HFFc6 (cell line): ENCODE measurements around the gene LTBP2. TPM values are rescaled to one million over a fixed set of nuclear protein-coding genes. Genes with fewer than 3 reads are reported as not detected.

ENCODE experiments used
- DNase-seq: peaks from one replicate; pipeline ENCODE4 v3.0.0-alpha.2; 2018
- H3K27ac Mint-ChIP-seq: 2 replicates; pipeline ENCODE4 v1.8.0; 2020; ENCODE audit warnings: mild to moderate bottlenecking, mixed read lengths
- H3K27me3 Mint-ChIP-seq: 2 replicates; pipeline ENCODE4 v1.8.0; 2021; ENCODE audit warnings: mild to moderate bottlenecking, moderate library complexity, mixed read lengths; ENCODE audit not compliant: insufficient read depth
- H3K36me3 Mint-ChIP-seq: 2 replicates; pipeline ENCODE4 v1.8.0; 2021; ENCODE audit warnings: low read depth, mixed read lengths
- H3K4me1 Mint-ChIP-seq: 2 replicates; pipeline ENCODE4 v1.8.0; 2020; ENCODE audit warnings: low read depth, mixed read lengths
- H3K4me3 Mint-ChIP-seq: 2 replicates; pipeline ENCODE4 v1.8.0; 2020; ENCODE audit warnings: mild to moderate bottlenecking, moderate library complexity, mixed read lengths
- H3K9me3 Mint-ChIP-seq: 2 replicates; pipeline ENCODE4 v1.8.0; 2020; ENCODE audit warnings: mild to moderate bottlenecking, mixed read lengths
- total RNA-seq, 6 experiments: library from RNA; stranded (reverse); fragmentation: NEBNext Ultra II Directional; extraction: Animal tissue kit (Norgen Biotek cat#: 25700); gene quantifications; 2 replicates in 1 of 6; 3 replicates in 5 of 6; pipeline ENCODE4 v1.2.3, GENCODE V29; 2021
- TF ChIP-seq, protein P1 (sequence below): fragments of 200-600 bp; sonication (generic); IDR thresholded peaks from 2 replicates; pipeline ENCODE4 v1.5.0; 2021; ENCODE audit warnings: antibody characterized with exemption, mild to moderate bottlenecking

LTBP2 gene
- total RNA-seq, 6 experiments from 2014 or later: 109 to 165 (median 120) TPM

DNA sequence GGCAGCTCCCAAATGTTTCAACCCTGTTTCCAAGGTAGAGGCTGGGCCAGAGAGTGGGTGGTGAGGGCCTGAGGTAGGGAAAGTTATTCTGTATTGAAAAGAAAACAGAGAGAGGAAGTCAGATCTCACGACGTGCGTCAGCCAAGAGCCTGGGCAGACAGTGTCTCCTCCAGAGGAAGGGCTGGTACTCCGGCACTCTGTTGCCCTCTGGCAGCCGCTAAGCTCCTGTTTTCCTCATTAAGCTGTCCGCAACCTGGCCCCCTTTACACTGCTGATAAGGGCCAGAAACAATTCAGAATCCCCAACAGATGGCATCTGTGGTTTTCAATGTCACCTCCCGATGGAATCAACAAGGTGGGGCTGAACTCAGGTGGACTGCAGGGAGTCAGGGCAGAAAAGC, 26.0 kb upstream of the LTBP2 start:
- H3K27me3 Mint-ChIP-seq: peaks cover 6% of the 10 kb centered on the region; the same call in 1 of the 2 replicates
- H3K36me3 Mint-ChIP-seq: no peaks in the 10 kb centered on the region
- no peak for DNase-seq
- no peak overlapping the region for H3K4me3 Mint-ChIP-seq
- H3K9me3 Mint-ChIP-seq: no peaks in the 10 kb centered on the region
- no peak overlapping the region for H3K27ac Mint-ChIP-seq
- H3K4me1 Mint-ChIP-seq: peaks cover 26% of the 10 kb centered on the region
- TF ChIP-seq, protein P1, sequence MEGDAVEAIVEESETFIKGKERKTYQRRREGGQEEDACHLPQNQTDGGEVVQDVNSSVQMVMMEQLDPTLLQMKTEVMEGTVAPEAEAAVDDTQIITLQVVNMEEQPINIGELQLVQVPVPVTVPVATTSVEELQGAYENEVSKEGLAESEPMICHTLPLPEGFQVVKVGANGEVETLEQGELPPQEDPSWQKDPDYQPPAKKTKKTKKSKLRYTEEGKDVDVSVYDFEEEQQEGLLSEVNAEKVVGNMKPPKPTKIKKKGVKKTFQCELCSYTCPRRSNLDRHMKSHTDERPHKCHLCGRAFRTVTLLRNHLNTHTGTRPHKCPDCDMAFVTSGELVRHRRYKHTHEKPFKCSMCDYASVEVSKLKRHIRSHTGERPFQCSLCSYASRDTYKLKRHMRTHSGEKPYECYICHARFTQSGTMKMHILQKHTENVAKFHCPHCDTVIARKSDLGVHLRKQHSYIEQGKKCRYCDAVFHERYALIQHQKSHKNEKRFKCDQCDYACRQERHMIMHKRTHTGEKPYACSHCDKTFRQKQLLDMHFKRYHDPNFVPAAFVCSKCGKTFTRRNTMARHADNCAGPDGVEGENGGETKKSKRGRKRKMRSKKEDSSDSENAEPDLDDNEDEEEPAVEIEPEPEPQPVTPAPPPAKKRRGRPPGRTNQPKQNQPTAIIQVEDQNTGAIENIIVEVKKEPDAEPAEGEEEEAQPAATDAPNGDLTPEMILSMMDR: no peak

DNA sequence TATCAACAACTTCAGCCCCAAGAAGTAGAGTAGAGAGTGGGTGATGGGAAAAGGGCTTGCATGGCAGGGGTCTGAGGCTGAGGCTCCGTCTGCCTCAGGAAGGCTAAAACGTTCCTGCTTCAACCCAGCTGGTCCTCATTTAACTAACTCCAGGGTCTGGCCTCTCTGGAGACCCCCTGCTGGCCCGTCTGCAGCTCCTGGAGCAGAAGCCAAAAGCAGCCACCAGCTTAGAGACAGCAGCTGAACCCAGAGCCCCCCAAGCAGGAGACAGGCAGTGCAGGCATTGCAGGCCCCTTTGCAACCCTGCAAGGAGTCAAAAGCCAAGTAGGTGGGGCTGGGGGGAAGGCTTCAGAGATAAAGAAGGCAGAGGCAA, 25.1 kb upstream of the LTBP2 start:
- H3K9me3 Mint-ChIP-seq: no peaks in the 10 kb centered on the region

DNA sequence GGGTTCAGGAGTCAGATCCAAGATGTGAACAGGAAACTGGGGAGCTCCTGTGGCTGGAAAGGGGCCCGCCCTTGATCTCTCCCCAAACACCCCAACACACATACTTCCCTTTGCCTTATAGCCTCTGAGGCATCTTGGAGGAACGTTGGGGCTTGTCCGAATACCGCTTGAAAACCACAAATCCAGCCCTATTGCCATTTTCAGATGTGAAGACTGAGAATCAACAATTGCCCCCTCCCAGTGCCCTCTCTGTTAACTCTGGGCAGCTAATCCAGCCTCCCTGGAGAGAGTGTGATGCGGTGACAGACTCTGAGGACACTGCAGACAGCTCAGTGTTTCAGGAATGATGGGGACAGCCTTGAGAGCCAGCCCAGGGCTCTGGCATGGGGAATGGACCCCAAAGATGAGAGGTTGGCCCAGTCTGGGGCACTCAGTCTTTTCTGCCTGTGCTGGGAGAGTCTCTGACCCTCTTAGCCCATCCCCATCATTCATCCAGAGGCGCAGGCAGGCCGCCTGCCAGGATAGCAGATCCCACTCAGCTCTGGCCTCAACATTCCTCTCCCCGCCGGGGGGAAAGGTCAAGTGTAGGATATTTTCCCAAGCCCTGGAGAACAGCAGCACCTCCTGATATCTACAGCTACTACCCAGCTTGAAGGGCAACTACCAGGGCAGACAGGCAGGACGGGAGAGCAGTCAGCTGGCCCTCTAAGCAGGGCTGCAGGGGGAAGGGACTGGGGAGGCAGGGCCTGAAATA, 24.6 kb upstream of the LTBP2 start:
- Mint-ChIP-seq H3K27ac (peak overlapping the region; percentile 50; the same call in 1 of the 2 replicates), H3K36me3 (no peaks in the 10 kb centered on the region), H3K4me1 (peaks cover 35% of the 10 kb centered on the region), H3K4me3 (no peak overlapping the region), H3K9me3 (no peaks in the 10 kb centered on the region), H3K27me3 (peaks cover 6% of the 10 kb centered on the region; the same call in 1 of the 2 replicates)
- TF ChIP-seq, protein P1: no peak
- DNase-seq: no peak

More for the DNA sequence above, 25.1 kb upstream of the LTBP2 start:
- peaks cover 32% of the 10 kb centered on the region for H3K4me1 Mint-ChIP-seq
- no peak overlapping the region for H3K4me3 Mint-ChIP-seq
- TF ChIP-seq, protein P1: no peak
- H3K27ac Mint-ChIP-seq: no peak overlapping the region
- no peak for DNase-seq
- no peaks in the 10 kb centered on the region for H3K36me3 Mint-ChIP-seq
- peaks cover 6% of the 10 kb centered on the region; the same call in 1 of the 2 replicates for H3K27me3 Mint-ChIP-seq

DNA sequence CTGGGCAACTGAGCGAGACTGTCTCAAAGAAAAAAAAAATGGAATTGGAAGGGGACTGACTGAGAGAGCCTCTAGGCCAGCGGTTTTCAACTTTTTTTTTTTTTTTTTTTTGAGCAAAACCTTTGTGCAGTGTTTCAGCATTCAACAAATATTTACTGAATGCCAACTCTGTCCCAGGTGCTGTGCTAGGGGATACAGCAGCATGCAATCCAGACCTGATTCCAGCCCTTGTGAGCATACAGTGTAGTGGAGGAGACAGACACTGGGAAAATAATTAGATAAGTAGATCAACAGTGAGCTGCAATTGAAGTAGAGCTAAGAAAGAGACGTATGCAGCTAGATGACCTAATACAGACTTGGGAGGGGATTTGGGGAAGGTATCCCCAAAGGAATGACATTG, 23.8 kb upstream of the LTBP2 start:
- TF ChIP-seq, protein P1: no peak
- DNase-seq: no peak
- peaks cover 6% of the 10 kb centered on the region; the same call in 1 of the 2 replicates for H3K27me3 Mint-ChIP-seq
- peaks cover 41% of the 10 kb centered on the region for H3K4me1 Mint-ChIP-seq
- no peaks in the 10 kb centered on the region for H3K9me3 Mint-ChIP-seq
- H3K4me3 Mint-ChIP-seq: no peak overlapping the region
- peak overlapping the region; percentile 12; the same call in 1 of the 2 replicates for H3K27ac Mint-ChIP-seq
- H3K36me3 Mint-ChIP-seq: no peaks in the 10 kb centered on the region

DNA sequence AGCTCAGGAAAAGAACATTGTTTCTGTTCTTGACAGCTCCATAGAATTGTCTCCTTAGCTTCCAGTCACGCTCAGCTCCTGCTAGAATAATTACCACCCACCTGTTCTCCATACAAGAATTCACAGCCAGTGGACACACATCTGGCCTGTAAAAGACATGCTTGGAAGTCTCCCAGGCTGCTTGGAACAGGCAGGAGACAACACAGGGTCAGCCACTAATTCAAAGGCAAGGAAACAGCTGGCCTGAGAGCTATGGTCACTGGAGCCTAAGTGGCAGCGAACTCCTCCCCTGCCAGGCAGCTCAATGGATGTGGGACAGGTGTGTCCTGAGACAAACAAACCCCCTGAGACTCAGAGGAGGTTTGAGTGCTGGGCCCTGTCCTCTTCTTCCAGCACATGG, 22.9 kb upstream of the LTBP2 start:
- Mint-ChIP-seq H3K9me3 (no peaks in the 10 kb centered on the region), H3K36me3 (no peaks in the 10 kb centered on the region), H3K27me3 (peaks cover 4% of the 10 kb centered on the region), H3K4me3 (no peak overlapping the region), H3K4me1 (peaks cover 44% of the 10 kb centered on the region), H3K27ac (no peak overlapping the region)
- DNase-seq: no peak
- TF ChIP-seq, protein P1: no peak
